Osteoblast (primary cell): ENCODE results near the gene TBC1D12. TPM values are rescaled to one million over a fixed set of nuclear protein-coding genes. Genes with fewer than 3 reads are reported as not detected.

ENCODE experiments used
- DNase-seq: peaks from one replicate; pipeline ENCODE4 v3.0.0; 2011; ENCODE audit warnings: low spot score, mixed read lengths; ENCODE audit not compliant: insufficient read length; ENCODE audit errors: missing footprints
- H2AFZ ChIP-seq: 2 replicates; pipeline ENCODE4 v1.6.0; 2011; ENCODE audit warnings: mild to moderate bottlenecking, low read length
- H3K27ac ChIP-seq: 2 replicates; pipeline ENCODE4 v1.5.1; 2011; ENCODE audit warnings: mild to moderate bottlenecking, low read depth, low read length, moderate library complexity
- H3K27me3 ChIP-seq: 2 replicates; pipeline ENCODE4 v1.6.0; 2012; ENCODE audit warnings: mild to moderate bottlenecking, control low read depth, inconsistent platforms, low read length, moderate library complexity; ENCODE audit not compliant: insufficient read depth
- H3K36me3 ChIP-seq: 2 replicates; pipeline ENCODE4 v1.5.1; 2011; ENCODE audit warnings: mild to moderate bottlenecking, low read length, control low read depth, moderate library complexity; ENCODE audit not compliant: insufficient read depth
- H3K4me1 ChIP-seq: 2 replicates; pipeline ENCODE4 v1.5.1; 2011; ENCODE audit warnings: mild to moderate bottlenecking, low read length, control low read depth, moderate library complexity; ENCODE audit not compliant: insufficient read depth
- H3K4me2 ChIP-seq: 2 replicates; pipeline ENCODE4 v1.6.0; 2011; ENCODE audit warnings: mild to moderate bottlenecking, low read length; ENCODE audit not compliant: insufficient read depth
- H3K4me3 ChIP-seq: fragments of 200-600 bp; sonication (generic); 3 replicates; pipeline ENCODE4 v1.5.1; 2012; ENCODE audit warnings: mild to moderate bottlenecking, low read length, inconsistent platforms; ENCODE audit not compliant: insufficient read depth
- H3K79me2 ChIP-seq: 2 replicates; pipeline ENCODE4 v1.6.0; 2012; ENCODE audit warnings: mild to moderate bottlenecking, low read length, control low read depth, inconsistent platforms; ENCODE audit not compliant: insufficient read depth
- H3K9me3 ChIP-seq: 2 replicates; pipeline ENCODE4 v1.5.1; 2011; ENCODE audit warnings: low read depth, low read length, control low read depth
- H4K20me1 ChIP-seq: 2 replicates; pipeline ENCODE4 v1.6.0; 2012; ENCODE audit warnings: mild to moderate bottlenecking, low read length, control low read depth; ENCODE audit not compliant: insufficient read depth
- total RNA-seq: library from RNA; depleted of rRNA; stranded (reverse); fragments of >200 nt; gene quantifications from 2 replicates; pipeline ENCODE4 v1.2.3, GENCODE V29; 2012
- TF ChIP-seq, protein P1 (sequence below): IDR thresholded peaks from 2 replicates; pipeline ENCODE4 v1.5.1; 2011; ENCODE audit warnings: mild to moderate bottlenecking, low read depth, low read length, moderate library complexity; ENCODE audit errors: extremely low read depth

TBC1D12 gene
- total RNA-seq = 38.6 and 43.1 TPM in 2 replicates

DNA sequence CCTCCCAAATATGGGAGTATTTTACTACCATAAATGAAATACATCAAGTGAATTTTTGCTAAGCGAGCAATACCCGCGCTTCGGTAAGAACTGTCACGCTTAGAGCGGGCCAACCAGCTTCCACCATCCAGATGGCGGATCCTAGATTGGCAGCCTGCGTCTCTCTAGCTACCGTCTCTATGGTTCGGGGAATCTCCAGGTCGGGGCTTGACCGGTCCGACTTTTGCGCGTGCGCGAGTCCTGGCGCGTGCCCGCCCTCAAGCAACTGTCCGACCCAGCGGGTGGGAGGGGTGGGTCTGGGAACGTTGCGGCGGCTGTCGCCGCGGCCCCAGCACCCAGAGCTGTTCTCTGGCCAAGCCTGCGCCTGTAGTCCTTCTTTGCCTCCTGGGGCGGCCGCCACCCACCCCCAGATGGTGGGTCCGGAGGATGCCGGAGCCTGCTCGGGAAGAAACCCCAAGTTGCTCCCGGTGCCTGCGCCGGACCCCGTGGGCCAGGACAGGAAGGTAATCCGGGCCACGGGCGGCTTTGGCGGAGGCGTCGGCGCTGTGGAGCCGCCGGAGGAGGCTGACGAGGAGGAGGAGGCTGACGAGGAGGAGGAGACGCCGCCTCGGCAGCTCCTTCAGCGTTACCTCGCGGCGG, at the start of gene TBC1D12:
TBC1D12 (plus strand) TSS at position 338 of the 639 bp plus-strand sequence; CDS start at position 411, 73 bp downstream.
- Histone ChIP-seq H3K4me1 (peaks cover 3% of the 10 kb centered on the region), H3K27me3 (no peaks in the 10 kb centered on the region), H3K4me2 (peak within 1 kb of the TSS; percentile 94), H3K4me3 (peak within 1 kb of the TSS; percentile 91), H3K9me3 (no peaks in the 10 kb centered on the region), H2AFZ (peak within 1 kb of the TSS; percentile 98), H4K20me1 (peaks cover 15% of the 10 kb centered on the region), H3K27ac (peak within 1 kb of the TSS; percentile 68), H3K79me2 (peaks cover 43% of the 10 kb centered on the region), H3K36me3 (no peaks in the 10 kb centered on the region)
- TF ChIP-seq, protein P1, sequence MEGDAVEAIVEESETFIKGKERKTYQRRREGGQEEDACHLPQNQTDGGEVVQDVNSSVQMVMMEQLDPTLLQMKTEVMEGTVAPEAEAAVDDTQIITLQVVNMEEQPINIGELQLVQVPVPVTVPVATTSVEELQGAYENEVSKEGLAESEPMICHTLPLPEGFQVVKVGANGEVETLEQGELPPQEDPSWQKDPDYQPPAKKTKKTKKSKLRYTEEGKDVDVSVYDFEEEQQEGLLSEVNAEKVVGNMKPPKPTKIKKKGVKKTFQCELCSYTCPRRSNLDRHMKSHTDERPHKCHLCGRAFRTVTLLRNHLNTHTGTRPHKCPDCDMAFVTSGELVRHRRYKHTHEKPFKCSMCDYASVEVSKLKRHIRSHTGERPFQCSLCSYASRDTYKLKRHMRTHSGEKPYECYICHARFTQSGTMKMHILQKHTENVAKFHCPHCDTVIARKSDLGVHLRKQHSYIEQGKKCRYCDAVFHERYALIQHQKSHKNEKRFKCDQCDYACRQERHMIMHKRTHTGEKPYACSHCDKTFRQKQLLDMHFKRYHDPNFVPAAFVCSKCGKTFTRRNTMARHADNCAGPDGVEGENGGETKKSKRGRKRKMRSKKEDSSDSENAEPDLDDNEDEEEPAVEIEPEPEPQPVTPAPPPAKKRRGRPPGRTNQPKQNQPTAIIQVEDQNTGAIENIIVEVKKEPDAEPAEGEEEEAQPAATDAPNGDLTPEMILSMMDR = no peak
- peak; percentile 98 for DNase-seq

DNA sequence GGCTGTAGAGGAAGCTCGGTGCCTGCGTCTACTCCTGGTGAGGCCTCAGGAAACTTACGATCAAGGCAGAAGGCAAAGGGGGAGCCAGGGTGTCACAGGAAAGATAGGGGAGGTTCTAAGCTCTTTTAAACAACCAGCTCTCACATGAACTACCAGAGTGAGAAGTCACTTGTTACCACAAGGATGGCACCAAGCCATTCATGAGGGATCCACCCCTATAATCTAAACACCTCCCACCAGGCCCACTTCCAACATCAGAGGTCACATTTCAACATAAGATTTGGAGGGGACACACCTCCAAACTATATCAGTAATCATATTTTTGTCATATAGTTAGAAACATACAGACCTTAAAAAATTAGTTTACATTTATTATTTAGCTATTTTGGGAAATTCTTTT, 49.0 kb upstream of the TBC1D12 start:
- no peaks in the 10 kb centered on the region for H3K9me3 ChIP-seq
- no peak overlapping the region for H3K4me3 ChIP-seq
- TF ChIP-seq, protein P1 = no peak
- DNase-seq = no peak
- no peak overlapping the region for H3K27ac ChIP-seq
- no peak overlapping the region for H2AFZ ChIP-seq
- no peaks in the 10 kb centered on the region for H4K20me1 ChIP-seq
- no peaks in the 10 kb centered on the region for H3K27me3 ChIP-seq
- peaks cover 49% of the 10 kb centered on the region for H3K36me3 ChIP-seq
- peaks cover 7% of the 10 kb centered on the region for H3K4me1 ChIP-seq
- peaks cover 8% of the 10 kb centered on the region for H3K79me2 ChIP-seq
- no peak overlapping the region for H3K4me2 ChIP-seq

DNA sequence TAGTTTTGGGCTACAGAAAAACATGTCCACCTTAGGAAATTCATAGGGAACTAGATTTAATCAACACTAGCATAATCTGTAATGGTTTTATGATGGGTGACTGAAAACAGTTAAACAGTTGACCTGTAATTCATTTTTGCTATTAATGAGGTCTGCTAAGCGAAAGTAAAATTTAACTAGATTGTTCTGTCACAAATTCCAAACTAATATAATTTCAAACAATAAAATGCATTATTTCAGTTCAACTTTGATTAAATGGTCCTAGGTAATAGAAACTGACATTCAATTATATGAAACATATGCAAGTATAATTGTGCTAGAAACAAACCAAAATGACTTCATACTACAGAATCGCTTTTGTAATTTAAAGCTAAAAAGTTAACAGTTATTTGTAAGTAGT, 46.5 kb upstream of the TBC1D12 start:
- Histone ChIP-seq H3K4me1 (peaks cover 15% of the 10 kb centered on the region), H3K27ac (no peak overlapping the region)
- TF ChIP-seq, protein P1 = no peak

DNA sequence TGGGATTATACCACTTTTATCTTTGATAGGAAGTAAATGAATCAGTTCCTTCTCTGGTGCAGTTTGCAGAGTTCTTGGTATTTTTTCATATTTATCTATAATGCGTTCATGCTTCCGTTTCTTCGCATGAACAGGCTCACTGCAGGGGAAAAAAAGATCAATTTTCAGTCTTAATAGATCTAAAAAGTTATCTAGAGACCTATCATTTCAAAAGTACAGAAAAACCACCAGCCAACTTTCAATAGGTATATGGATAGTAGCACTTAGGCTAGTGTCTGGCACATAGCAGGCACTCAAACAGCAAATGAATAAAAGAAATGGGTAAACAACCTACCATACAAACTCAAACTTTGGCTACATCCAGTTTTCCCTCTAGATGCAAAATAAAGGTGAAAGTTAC, 45.1 kb upstream of the TBC1D12 start:
- no peak overlapping the region for H3K4me2 ChIP-seq

More for the DNA sequence above, 46.5 kb upstream of the TBC1D12 start:
- H3K27me3 ChIP-seq = no peaks in the 10 kb centered on the region
- no peaks in the 10 kb centered on the region for H4K20me1 ChIP-seq
- no peak overlapping the region for H2AFZ ChIP-seq
- no peak overlapping the region for H3K4me3 ChIP-seq
- H3K36me3 ChIP-seq = peaks cover 46% of the 10 kb centered on the region
- H3K79me2 ChIP-seq = peaks cover 22% of the 10 kb centered on the region
- H3K4me2 ChIP-seq = no peak overlapping the region
- no peaks in the 10 kb centered on the region for H3K9me3 ChIP-seq
- no peak for DNase-seq

More for the DNA sequence above, 45.1 kb upstream of the TBC1D12 start:
- Histone ChIP-seq H2AFZ (no peak overlapping the region), H3K4me1 (peaks cover 27% of the 10 kb centered on the region), H3K27me3 (no peaks in the 10 kb centered on the region), H4K20me1 (peaks cover 3% of the 10 kb centered on the region), H3K4me3 (no peak overlapping the region), H3K9me3 (no peaks in the 10 kb centered on the region), H3K27ac (peak overlapping the region; percentile 88), H3K36me3 (peaks cover 35% of the 10 kb centered on the region), H3K79me2 (peaks cover 35% of the 10 kb centered on the region)
- no peak for DNase-seq
- TF ChIP-seq, protein P1 = no peak
